HepG2 (cell line): ENCODE measurements around the gene KIF24. TPM values are rescaled to one million over a fixed set of nuclear protein-coding genes. Genes with fewer than 3 reads are reported as not detected.

Experiments
- CBX2 ChIP-seq, 2 experiments: fragments of 200-600 bp in 1 of 2; sonication (generic); formaldehyde crosslinking in 1 of 2; IDR thresholded peaks; 2 replicates each; pipeline versions ENCODE4 v1.7.0 to v1.8.1; 2018 to 2022; ENCODE audit warnings: low read depth in 2 of 2, low read length in 1 of 2, mild to moderate bottlenecking in 1 of 2, missing genetic modification reagents in 1 of 2
- CHD2 ChIP-seq: IDR thresholded peaks from 2 replicates; pipeline ENCODE4 v1.6.1; 2011; ENCODE audit warnings: low read depth, low read length, improper control_type of control experiment
- HES4 ChIP-seq: sonication (generic); formaldehyde crosslinking; IDR thresholded peaks from 2 replicates; pipeline ENCODE4 v1.9.0; 2021; ENCODE audit warnings: mild to moderate bottlenecking, missing genetic modification reagents, borderline replicate concordance
- IKZF4 ChIP-seq: sonication (generic); formaldehyde crosslinking; IDR thresholded peaks from 2 replicates; pipeline ENCODE4 v1.5.1; 2020; ENCODE audit warnings: borderline replicate concordance, mild to moderate bottlenecking, low read depth, missing genetic modification reagents; ENCODE audit errors: not compliant biosample characterization
- NPAS2 ChIP-seq: sonication (generic); formaldehyde crosslinking; IDR thresholded peaks from 2 replicates; pipeline ENCODE4 v1.8.0; 2022; ENCODE audit warnings: mild to moderate bottlenecking, missing genetic modification reagents, borderline replicate concordance
- PHF8 ChIP-seq: sonication (generic); formaldehyde crosslinking; IDR thresholded peaks from 2 replicates; pipeline ENCODE4 v1.5.0; 2020; ENCODE audit warnings: missing genetic modification reagents
- POGZ ChIP-seq: sonication (generic); formaldehyde crosslinking; IDR thresholded peaks from 2 replicates; pipeline ENCODE4 v1.4.0; 2020; ENCODE audit warnings: mild to moderate bottlenecking, missing genetic modification reagents
- PRPF4 ChIP-seq: fragments of 200-400 bp; formaldehyde crosslinking; IDR thresholded peaks from 2 replicates; pipeline ENCODE4 v1.6.1; 2016; ENCODE audit warnings: low read length, low read depth; ENCODE audit not compliant: poor library complexity, severe bottlenecking
- RFX1 ChIP-seq: fragments of 450-650 bp; IDR thresholded peaks from 2 replicates; pipeline ENCODE4 v1.6.1; 2017
- RORA ChIP-seq: sonication (generic); formaldehyde crosslinking; IDR thresholded peaks from 2 replicates; pipeline ENCODE4 v1.5.0; 2020; ENCODE audit warnings: mild to moderate bottlenecking, missing genetic modification reagents, moderate library complexity
- SALL2 ChIP-seq: sonication (generic); formaldehyde crosslinking; IDR thresholded peaks from 2 replicates; pipeline ENCODE4 v1.8.1; 2023; ENCODE audit warnings: mild to moderate bottlenecking, missing genetic modification reagents, inconsistent platforms
- SIN3A ChIP-seq: IDR thresholded peaks from 2 replicates; pipeline ENCODE4 v1.6.1; 2011; ENCODE audit warnings: low read depth, mild to moderate bottlenecking, control low read depth, low read length, borderline replicate concordance
- SIX4 ChIP-seq: sonication (generic); formaldehyde crosslinking; IDR thresholded peaks from 2 replicates; pipeline ENCODE4 v1.4.0; 2020; ENCODE audit warnings: missing genetic modification reagents
- SKIL ChIP-seq: sonication (generic); formaldehyde crosslinking; IDR thresholded peaks from 2 replicates; pipeline ENCODE4 v1.8.0; 2022; ENCODE audit warnings: missing genetic modification reagents, mild to moderate bottlenecking, moderate library complexity, borderline replicate concordance
- SP5 ChIP-seq: IDR thresholded peaks from 2 replicates; pipeline ENCODE4 v1.6.1; 2016; ENCODE audit warnings: low read depth, borderline replicate concordance
- SSRP1 ChIP-seq: IDR thresholded peaks from 2 replicates; pipeline ENCODE4 v1.6.1; 2016; ENCODE audit warnings: control low read depth
- TCF7L2 ChIP-seq: IDR thresholded peaks from 2 replicates; pipeline ENCODE4 v1.6.1; 2011; ENCODE audit warnings: mild to moderate bottlenecking, low read depth, low read length, moderate library complexity
- TFDP2 ChIP-seq: sonication (generic); formaldehyde crosslinking; IDR thresholded peaks from 2 replicates; pipeline ENCODE4 v1.4.0; 2020; ENCODE audit warnings: missing genetic modification reagents
- ZNF33A ChIP-seq: sonication (generic); formaldehyde crosslinking; IDR thresholded peaks from 2 replicates; pipeline ENCODE4 v1.5.1; 2020; ENCODE audit warnings: missing genetic modification reagents, mild to moderate bottlenecking, moderate library complexity, borderline replicate concordance
- ZNF430 ChIP-seq: sonication (generic); formaldehyde crosslinking; IDR thresholded peaks from 2 replicates; pipeline ENCODE4 v1.9.0; 2021; ENCODE audit warnings: mild to moderate bottlenecking, missing genetic modification reagents
- ZNF432 ChIP-seq: sonication (generic); formaldehyde crosslinking; IDR thresholded peaks from 2 replicates; pipeline ENCODE4 v1.5.0; 2020; ENCODE audit warnings: missing genetic modification reagents, mild to moderate bottlenecking, borderline replicate concordance
- ZNF570 ChIP-seq: sonication (generic); formaldehyde crosslinking; IDR thresholded peaks from 2 replicates; pipeline ENCODE4 v1.4.0; 2020; ENCODE audit warnings: mild to moderate bottlenecking, missing genetic modification reagents, borderline replicate concordance
- ZNF619 ChIP-seq: sonication (generic); formaldehyde crosslinking; IDR thresholded peaks from 2 replicates; pipeline ENCODE4 v1.4.0; 2020; ENCODE audit warnings: mild to moderate bottlenecking, missing genetic modification reagents
- polyA plus RNA-seq, 8 experiments: library from polyadenylated mRNA; depleted of rRNA in 3 of 8; stranded (reverse) in 7 of 8; unstranded in 1 of 8; fragments of >200 nt; fragmentation: Illumina TruSeq in 4 of 8; extraction: Trizol in 4 of 8; gene quantifications; 2 replicates each; pipeline versions ENCODE4 v1.2.1 to v1.2.3, GENCODE V29; 2011 to 2016; ENCODE audit warnings: low read depth in 4 of 8, missing spikeins in 1 of 8, mixed read lengths in 1 of 8; ENCODE audit not compliant: insufficient read depth in 1 of 8
- total RNA-seq, 5 experiments: library from RNA; depleted of rRNA; stranded (reverse); fragments of >200 nt; fragmentation: Illumina TruSeq; extraction: Trizol; gene quantifications; 2 replicates each; pipeline ENCODE4 v1.2.3, GENCODE V29; 2016; ENCODE audit warnings: low read depth in 1 of 5
- TF ChIP-seq, protein P1 (sequence below): sonication (generic); formaldehyde crosslinking; IDR thresholded peaks from 2 replicates; pipeline ENCODE4 v1.8.1; 2023; ENCODE audit warnings: missing genetic modification reagents, inconsistent platforms, borderline replicate concordance
- TF ChIP-seq, protein P2 (sequence below): sonication (generic); formaldehyde crosslinking; conservative IDR thresholded peaks from 2 replicates; pipeline ENCODE4 v1.8.1; 2023; ENCODE audit warnings: missing genetic modification reagents

The KIF24 gene
- total and polyA plus RNA-seq, 2 of the 13 experiments (the other 11 are each of a cell fraction or from before 2014, with no cell fraction given) = 1.1 to 3.0 TPM

DNA sequence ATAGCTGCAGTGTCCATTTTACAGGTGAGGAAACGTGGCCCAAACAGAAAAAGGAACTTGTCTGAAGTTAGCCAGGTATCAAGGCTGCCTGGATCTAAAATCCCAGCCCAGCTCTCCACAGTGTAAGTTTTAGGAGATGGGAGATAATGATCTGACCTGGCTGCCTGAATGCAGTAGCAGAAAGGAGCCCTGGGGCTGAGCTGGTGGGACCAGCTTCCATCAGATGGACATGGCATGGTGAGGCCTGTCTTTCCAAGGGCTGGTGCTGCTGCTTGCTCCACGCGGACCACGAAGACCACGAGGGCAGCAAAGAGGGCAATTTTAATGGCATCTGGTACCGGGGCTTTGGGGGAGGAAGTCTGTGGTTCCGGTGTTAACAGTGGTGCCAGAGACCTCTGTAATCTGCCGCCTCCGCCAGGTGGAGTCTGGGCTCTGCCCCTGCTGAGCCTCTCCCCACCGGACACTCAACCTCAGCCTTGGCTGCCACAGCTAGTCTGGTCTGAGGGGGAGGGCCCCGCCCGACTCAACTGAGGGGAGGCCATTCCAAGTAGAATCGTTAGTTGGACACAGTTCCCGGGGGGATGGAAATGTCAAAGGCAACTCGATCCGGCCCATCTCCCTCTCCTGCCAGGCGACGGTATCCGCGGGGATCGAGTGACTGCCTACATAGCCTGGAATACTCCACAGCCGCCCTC is 47.0 kb upstream of the KIF24 start (continued):
- TF ChIP-seq, protein P1, sequence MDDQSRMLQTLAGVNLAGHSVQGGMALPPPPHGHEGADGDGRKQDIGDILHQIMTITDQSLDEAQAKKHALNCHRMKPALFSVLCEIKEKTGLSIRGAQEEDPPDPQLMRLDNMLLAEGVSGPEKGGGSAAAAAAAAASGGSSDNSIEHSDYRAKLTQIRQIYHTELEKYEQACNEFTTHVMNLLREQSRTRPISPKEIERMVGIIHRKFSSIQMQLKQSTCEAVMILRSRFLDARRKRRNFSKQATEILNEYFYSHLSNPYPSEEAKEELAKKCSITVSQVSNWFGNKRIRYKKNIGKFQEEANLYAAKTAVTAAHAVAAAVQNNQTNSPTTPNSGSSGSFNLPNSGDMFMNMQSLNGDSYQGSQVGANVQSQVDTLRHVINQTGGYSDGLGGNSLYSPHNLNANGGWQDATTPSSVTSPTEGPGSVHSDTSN = no peak
- TF ChIP-seq ZNF570 (CRISPR knock-in tag) (no peak), SP5 (CRISPR knock-in tag) (0 out of 2 replicates have a peak, but pooled peaks have one; percentile 14), SIX4 (CRISPR knock-in tag) (no peak), RFX1 (no peak), ZNF430 (no peak), SALL2 (no peak), SSRP1 (CRISPR knock-in tag) (no peak), ZNF432 (CRISPR knock-in tag) (no peak), ZNF619 (CRISPR knock-in tag) (no peak), RORA (CRISPR knock-in tag) (no peak), SKIL (no peak), HES4 (CRISPR knock-in tag) (no peak), TCF7L2 (no peak), TFDP2 (CRISPR knock-in tag) (no peak), NPAS2 (CRISPR knock-in tag) (0 out of 2 replicates have a peak, but pooled peaks have one; percentile 34), ZNF33A (CRISPR knock-in tag) (no peak), POGZ (CRISPR knock-in tag) (no peak), CHD2 (no peak), PRPF4 (no peak), CBX2 (IDR thresholded peaks at IDR 0.05; ENCODE audit: low read depth, low read length) (no peak), CBX2 (CRISPR knock-in tag; IDR thresholded peaks at IDR 0.05; ENCODE audit: low read depth) (no peak), PHF8 (CRISPR knock-in tag) (peak; percentile 5; the same call in 1 of the 2 replicates), IKZF4 (CRISPR knock-in tag) (no peak), SIN3A (0 out of 2 replicates have a peak, but pooled peaks have one; percentile 18)
- TF ChIP-seq, protein P2, sequence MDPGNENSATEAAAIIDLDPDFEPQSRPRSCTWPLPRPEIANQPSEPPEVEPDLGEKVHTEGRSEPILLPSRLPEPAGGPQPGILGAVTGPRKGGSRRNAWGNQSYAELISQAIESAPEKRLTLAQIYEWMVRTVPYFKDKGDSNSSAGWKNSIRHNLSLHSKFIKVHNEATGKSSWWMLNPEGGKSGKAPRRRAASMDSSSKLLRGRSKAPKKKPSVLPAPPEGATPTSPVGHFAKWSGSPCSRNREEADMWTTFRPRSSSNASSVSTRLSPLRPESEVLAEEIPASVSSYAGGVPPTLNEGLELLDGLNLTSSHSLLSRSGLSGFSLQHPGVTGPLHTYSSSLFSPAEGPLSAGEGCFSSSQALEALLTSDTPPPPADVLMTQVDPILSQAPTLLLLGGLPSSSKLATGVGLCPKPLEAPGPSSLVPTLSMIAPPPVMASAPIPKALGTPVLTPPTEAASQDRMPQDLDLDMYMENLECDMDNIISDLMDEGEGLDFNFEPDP = no peak; the same call in 1 of the 2 replicates
